Endodermal cell (in vitro differentiated cells): ENCODE measurements around the gene CACNB1. TPM values are rescaled to one million over a fixed set of nuclear protein-coding genes. Genes with fewer than 3 reads are reported as not detected.

Experiments
- DNase-seq: peaks from one replicate; pipeline ENCODE4 v3.0.0-alpha.2; 2017
- H3K27ac ChIP-seq: 2 replicates; pipeline ENCODE4 v1.5.1; 2013; ENCODE audit warnings: mild to moderate bottlenecking, low read depth, low read length, moderate library complexity
- H3K27me3 ChIP-seq: 2 replicates; pipeline ENCODE4 v1.6.1; 2013; ENCODE audit warnings: mild to moderate bottlenecking, low read length, moderate library complexity; ENCODE audit not compliant: insufficient read depth, control insufficient read depth, poor library complexity, severe bottlenecking
- H3K36me3 ChIP-seq: 2 replicates; pipeline ENCODE4 v1.7.0; 2013; ENCODE audit warnings: mild to moderate bottlenecking, low read length, moderate library complexity; ENCODE audit not compliant: control insufficient read depth, insufficient read depth
- H3K4me1 ChIP-seq: one replicate; pipeline ENCODE4 v1.7.0; 2013; ENCODE audit warnings: low read length; ENCODE audit not compliant: control insufficient read depth, insufficient read depth
- H3K4me3 ChIP-seq: 2 replicates; pipeline ENCODE4 v1.5.1; 2013; ENCODE audit warnings: mild to moderate bottlenecking, low read length, moderate library complexity
- H3K9ac ChIP-seq: 2 replicates; pipeline ENCODE4 v1.6.1; 2013; ENCODE audit warnings: mild to moderate bottlenecking, low read length, moderate library complexity; ENCODE audit not compliant: poor library complexity, severe bottlenecking; ENCODE audit errors: extremely low read depth
- H3K9me3 ChIP-seq: 2 replicates; pipeline ENCODE4 v1.6.1; 2013; ENCODE audit warnings: mild to moderate bottlenecking, low read length, moderate library complexity; ENCODE audit not compliant: control insufficient read depth
- H3K27ac Mint-ChIP-seq: 2 replicates; pipeline ENCODE4 v1.8.0; 2020; ENCODE audit warnings: mixed read lengths
- H3K27me3 Mint-ChIP-seq: 2 replicates; pipeline ENCODE4 v1.8.0; 2021; ENCODE audit warnings: mild to moderate bottlenecking, mixed read lengths; ENCODE audit not compliant: insufficient read depth
- H3K36me3 Mint-ChIP-seq: 2 replicates; pipeline ENCODE4 v1.8.0; 2020; ENCODE audit warnings: low read depth, mixed read lengths
- H3K4me1 Mint-ChIP-seq: 2 replicates; pipeline ENCODE4 v1.8.0; 2020; ENCODE audit warnings: mixed read lengths
- H3K4me3 Mint-ChIP-seq: 2 replicates; pipeline ENCODE4 v1.8.0; 2020; ENCODE audit warnings: mild to moderate bottlenecking, moderate library complexity, mixed read lengths
- H3K9me3 Mint-ChIP-seq: 2 replicates; pipeline ENCODE4 v1.8.0; 2020; ENCODE audit warnings: mild to moderate bottlenecking, mixed read lengths
- WGBS, 2 experiments: methylation state at CpG; one replicate each; pipeline versions ENCODE4 v1.1.5 to v1.1.7; 2013; ENCODE audit warnings: missing lambda C conversion rate in 2 of 2, mixed read lengths in 1 of 2; ENCODE audit not compliant: insufficient coverage in 1 of 2, insufficient read length in 1 of 2; 5-methylcytosine and 5-hydroxymethylcytosine counted together
- total RNA-seq, 2 donors: library from RNA; stranded (reverse); fragmentation: NEBNext Ultra II Directional in 1 of 2; extraction: Animal tissue kit (Norgen Biotek cat#: 25700) in 1 of 2; gene quantifications; 2 replicates in 1 of 2; 3 replicates in 1 of 2; pipeline ENCODE4 v1.2.1, GENCODE V29; 2021
- TF ChIP-seq, protein P1 (sequence below): fragments of 200-600 bp; sonication (generic); conservative IDR thresholded peaks from 2 replicates; pipeline ENCODE4 v1.5.0; 2021; ENCODE audit warnings: antibody characterized with exemption, mild to moderate bottlenecking

The CACNB1 gene
- total RNA-seq, 2 donors from 2014 or later, result 12.2 to 13.2 TPM

DNA sequence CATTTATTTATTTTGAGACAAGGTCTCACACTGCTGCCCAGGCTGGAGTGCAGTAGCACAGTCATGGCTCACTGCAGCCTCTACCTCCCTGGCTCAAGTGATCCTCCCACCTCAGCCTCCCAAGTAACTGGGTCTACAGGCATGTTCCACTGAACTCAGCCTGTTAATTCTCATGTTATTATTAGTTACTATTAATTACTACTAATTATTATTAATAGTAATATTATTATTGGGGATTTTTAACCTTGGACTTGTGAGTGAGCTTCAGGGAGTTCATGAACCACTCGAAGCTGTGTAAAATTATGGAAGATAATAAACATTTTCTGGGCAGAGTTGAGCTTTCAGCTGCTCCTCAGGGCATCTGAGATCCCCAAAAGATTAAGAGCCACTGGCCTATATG is 32.9 kb upstream of the CACNB1 start:
- Mint-ChIP-seq H3K9me3 (no peaks in the 10 kb centered on the region), H3K4me1 (peaks cover 8% of the 10 kb centered on the region), H3K4me3 (no peak overlapping the region), H3K27ac (no peak overlapping the region), H3K27me3 (peaks cover 36% of the 10 kb centered on the region), H3K36me3 (no peaks in the 10 kb centered on the region)
- no peaks in the 10 kb centered on the region for H3K9me3 ChIP-seq
- peaks cover 21% of the 10 kb centered on the region for H3K27me3 ChIP-seq
- no peak overlapping the region for H3K4me3 ChIP-seq
- no peak for DNase-seq
- no peaks in the 10 kb centered on the region for H3K4me1 ChIP-seq
- no peak overlapping the region for H3K27ac ChIP-seq
- TF ChIP-seq, protein P1, sequence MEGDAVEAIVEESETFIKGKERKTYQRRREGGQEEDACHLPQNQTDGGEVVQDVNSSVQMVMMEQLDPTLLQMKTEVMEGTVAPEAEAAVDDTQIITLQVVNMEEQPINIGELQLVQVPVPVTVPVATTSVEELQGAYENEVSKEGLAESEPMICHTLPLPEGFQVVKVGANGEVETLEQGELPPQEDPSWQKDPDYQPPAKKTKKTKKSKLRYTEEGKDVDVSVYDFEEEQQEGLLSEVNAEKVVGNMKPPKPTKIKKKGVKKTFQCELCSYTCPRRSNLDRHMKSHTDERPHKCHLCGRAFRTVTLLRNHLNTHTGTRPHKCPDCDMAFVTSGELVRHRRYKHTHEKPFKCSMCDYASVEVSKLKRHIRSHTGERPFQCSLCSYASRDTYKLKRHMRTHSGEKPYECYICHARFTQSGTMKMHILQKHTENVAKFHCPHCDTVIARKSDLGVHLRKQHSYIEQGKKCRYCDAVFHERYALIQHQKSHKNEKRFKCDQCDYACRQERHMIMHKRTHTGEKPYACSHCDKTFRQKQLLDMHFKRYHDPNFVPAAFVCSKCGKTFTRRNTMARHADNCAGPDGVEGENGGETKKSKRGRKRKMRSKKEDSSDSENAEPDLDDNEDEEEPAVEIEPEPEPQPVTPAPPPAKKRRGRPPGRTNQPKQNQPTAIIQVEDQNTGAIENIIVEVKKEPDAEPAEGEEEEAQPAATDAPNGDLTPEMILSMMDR, result no peak
- 100% methylated on average over 1 of the region's 1 CpG for WGBS, 2 experiments
- H3K36me3 ChIP-seq, result no peaks in the 10 kb centered on the region
- no peak overlapping the region for H3K9ac ChIP-seq

DNA sequence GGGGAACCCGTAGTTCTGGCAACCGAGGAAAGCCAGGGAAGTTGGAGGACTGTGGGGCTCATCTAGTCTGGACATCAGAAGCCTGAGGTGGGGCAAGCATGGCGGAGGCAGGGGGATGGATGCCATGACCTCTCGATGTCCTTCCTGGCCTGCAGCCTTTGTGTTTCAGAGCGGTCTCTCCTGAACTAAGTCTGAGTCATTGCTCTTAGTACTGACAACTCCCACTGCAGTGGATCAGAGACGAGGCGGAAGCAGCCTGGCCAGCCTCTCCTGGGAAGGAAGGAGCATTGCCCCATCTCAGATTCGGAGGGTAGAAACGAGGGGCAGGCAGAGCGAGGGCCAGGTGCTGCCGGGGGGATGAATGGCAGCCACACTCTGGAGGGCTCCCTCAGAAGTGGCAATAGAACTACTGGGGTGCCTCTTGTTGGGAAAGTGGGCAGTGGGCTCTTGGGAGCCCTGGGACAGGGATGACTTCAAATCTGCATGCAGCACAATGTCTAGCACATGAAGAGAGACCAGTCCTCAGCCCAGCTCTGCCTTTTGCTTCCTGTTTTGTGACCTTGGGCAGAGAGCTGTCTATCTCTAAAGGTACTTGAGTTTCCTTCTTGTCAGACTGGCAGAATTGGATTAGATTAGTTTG is 31.9 kb upstream of the CACNB1 start:
- no peak overlapping the region for H3K9ac ChIP-seq
- no peaks in the 10 kb centered on the region for H3K9me3 Mint-ChIP-seq
- no peaks in the 10 kb centered on the region for H3K9me3 ChIP-seq
- no peaks in the 10 kb centered on the region for H3K4me1 ChIP-seq
- peak; percentile 63 for DNase-seq
- H3K4me3 Mint-ChIP-seq, result no peak overlapping the region
- H3K4me3 ChIP-seq, result no peak overlapping the region
- WGBS, 2 experiments, result 79 to 84% methylated on average over 9 to 11 of the region's 11 CpGs
- peaks cover 9% of the 10 kb centered on the region for H3K4me1 Mint-ChIP-seq
- no peak overlapping the region for H3K27ac ChIP-seq
- H3K27me3 Mint-ChIP-seq, result peaks cover 46% of the 10 kb centered on the region
- H3K27me3 ChIP-seq, result peaks cover 31% of the 10 kb centered on the region
- H3K36me3 Mint-ChIP-seq, result no peaks in the 10 kb centered on the region
- TF ChIP-seq, protein P1, result no peak
- H3K27ac Mint-ChIP-seq, result no peak overlapping the region
- H3K36me3 ChIP-seq, result no peaks in the 10 kb centered on the region

DNA sequence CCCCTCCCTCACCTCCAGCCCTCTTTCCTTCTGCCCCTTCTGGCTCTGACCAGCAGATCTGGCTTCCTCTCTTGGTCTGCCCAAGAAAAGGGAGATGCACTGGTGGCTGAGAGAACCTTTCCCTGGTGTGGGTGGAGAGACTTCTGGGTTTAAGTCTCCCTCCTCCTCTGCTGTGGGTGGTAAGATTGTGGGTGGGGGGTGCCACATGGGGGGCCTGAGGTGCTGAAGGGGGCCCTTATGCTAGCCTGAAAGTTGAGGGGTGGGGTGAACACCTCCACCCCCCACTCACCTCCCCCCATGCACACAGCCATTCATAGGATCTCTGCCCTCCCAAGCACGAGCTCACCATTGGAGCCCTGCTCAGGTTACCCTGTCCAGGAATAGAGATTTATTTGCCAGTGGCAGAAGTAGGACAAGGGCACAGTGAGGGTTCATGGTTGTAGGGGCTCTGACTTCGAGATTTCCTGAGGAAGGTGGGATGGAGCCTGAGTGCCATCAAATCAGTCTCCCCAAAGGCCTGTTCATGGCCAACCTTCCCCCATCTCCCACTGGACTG is 30.0 kb upstream of the CACNB1 start:
- H3K27me3 Mint-ChIP-seq, result peaks cover 65% of the 10 kb centered on the region
- H3K4me3 ChIP-seq, result no peak overlapping the region
- no peak for DNase-seq
- no peaks in the 10 kb centered on the region for H3K36me3 Mint-ChIP-seq
- TF ChIP-seq, protein P1, result no peak
- H3K9me3 ChIP-seq, result no peaks in the 10 kb centered on the region
- peaks cover 9% of the 10 kb centered on the region for H3K4me1 Mint-ChIP-seq
- 77 to 83% methylated on average over 1 to 2 of the region's 2 CpGs for WGBS, 2 experiments
- no peaks in the 10 kb centered on the region for H3K9me3 Mint-ChIP-seq
- no peak overlapping the region for H3K4me3 Mint-ChIP-seq
- peaks cover 50% of the 10 kb centered on the region for H3K27me3 ChIP-seq
- H3K27ac ChIP-seq, result no peak overlapping the region
- H3K36me3 ChIP-seq, result no peaks in the 10 kb centered on the region
- H3K27ac Mint-ChIP-seq, result no peak overlapping the region
- no peak overlapping the region for H3K9ac ChIP-seq
- no peaks in the 10 kb centered on the region for H3K4me1 ChIP-seq
